Lower leg skin (tissue), 3 donors: Measurements from ENCODE around the gene POSTN.

Experiments
- POLR2A ChIP-seq, 2 donors: fragments of 450-650 bp; IDR thresholded peaks; one replicate each; pipeline ENCODE4 v1.6.1; 2016 to 2017; ENCODE audit warnings: antibody characterized with exemption in 2 of 2, mild to moderate bottlenecking in 1 of 2, moderate library complexity in 1 of 2
- TF ChIP-seq, protein P1 (sequence below), 3 donors: fragments of 450-650 bp; IDR thresholded peaks; one replicate each; pipeline ENCODE4 v1.5.1; 2016; ENCODE audit warnings: antibody characterized with exemption in 3 of 3, mild to moderate bottlenecking in 3 of 3, moderate library complexity in 2 of 3

GRCh38 chr13:37561031-37561430 lies 37.5 kb downstream of the POSTN start:
- TF ChIP-seq, protein P1, sequence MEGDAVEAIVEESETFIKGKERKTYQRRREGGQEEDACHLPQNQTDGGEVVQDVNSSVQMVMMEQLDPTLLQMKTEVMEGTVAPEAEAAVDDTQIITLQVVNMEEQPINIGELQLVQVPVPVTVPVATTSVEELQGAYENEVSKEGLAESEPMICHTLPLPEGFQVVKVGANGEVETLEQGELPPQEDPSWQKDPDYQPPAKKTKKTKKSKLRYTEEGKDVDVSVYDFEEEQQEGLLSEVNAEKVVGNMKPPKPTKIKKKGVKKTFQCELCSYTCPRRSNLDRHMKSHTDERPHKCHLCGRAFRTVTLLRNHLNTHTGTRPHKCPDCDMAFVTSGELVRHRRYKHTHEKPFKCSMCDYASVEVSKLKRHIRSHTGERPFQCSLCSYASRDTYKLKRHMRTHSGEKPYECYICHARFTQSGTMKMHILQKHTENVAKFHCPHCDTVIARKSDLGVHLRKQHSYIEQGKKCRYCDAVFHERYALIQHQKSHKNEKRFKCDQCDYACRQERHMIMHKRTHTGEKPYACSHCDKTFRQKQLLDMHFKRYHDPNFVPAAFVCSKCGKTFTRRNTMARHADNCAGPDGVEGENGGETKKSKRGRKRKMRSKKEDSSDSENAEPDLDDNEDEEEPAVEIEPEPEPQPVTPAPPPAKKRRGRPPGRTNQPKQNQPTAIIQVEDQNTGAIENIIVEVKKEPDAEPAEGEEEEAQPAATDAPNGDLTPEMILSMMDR (IDR thresholded peaks at IDR 0.05), result no peak
- TF ChIP-seq POLR2A (IDR thresholded peaks at IDR 0.05), result no peak
